ENCODE data around the gene PLEKHM3.
A peak's percentile ranks its signal among the peaks of the same experiment; 100 is the strongest.

Gene PLEKHM3

DNA sequence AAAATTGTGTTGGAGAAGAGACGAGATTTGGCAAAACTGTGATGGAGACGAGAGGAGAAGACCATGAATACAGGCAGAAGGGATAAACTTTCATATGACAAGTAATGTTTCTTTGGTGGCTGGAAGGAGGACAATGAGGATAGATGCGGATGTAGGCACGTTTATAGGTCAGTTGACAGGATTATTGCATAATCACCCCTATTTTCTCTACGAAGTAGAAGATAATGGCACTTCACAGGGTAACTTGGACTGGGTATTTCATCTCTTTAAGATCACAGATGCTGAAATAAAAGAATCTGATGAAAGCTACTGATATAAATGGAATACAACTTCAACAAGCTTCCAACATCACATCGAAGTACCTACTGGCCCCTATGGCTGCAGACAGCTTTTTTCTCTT is 81.0 kb downstream of the PLEKHM3 start:
- DNase-seq, result no peak

DNA sequence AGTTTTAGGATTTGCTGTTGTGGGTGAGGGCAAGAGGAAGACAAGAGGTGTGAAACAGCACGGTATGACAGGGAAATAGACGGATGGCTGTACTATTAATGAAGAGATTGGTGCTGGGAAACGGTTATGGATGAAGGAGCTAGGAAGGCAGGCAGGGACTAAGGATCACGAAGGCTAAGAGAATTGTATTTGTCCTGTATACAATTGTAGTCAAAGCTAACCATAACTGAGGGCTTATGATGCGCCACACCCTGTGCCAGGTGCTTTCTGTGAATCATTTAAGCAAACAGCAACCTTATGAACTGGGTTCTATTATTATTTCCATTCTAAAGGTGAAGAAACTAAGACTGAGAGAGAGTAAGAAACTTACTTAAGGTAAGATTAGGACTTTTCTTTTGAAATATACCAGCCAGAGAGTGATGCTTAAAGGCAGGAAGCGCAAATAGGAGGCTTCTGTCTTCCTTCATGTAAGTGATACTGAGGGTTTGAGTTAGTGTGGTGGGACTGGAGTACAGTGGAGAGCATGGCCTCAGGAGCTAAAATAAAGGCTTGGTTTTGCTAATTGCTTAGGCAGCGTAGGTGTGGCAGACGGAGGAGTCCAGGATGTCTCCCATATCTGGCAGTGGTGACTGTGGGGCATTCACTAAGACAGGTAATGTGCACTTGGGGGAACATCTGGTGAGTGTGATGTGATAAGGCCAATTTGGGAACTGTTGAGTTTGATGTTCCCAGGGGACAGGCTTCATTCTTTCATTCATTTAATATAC is 85.8 kb downstream of the PLEKHM3 start:
- no peak for DNase-seq

DNA sequence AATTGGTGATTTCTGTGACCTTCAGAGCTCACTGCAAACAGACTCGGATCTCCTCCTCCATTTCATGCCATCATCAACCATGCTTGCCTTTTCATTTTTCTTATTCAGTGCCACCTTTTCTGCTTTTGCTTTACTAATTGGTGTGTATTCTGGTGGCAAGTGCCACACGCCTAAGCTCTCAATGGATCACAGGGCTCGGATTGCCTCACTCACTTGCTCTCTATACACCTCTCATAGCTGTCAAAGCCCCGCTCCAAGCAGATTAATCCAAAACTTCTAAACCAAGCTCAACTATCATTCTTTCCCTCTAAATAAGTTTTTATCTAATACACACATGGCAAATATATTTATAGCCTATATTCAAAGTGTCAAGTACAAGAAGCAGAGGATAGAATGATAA is 86.4 kb downstream of the PLEKHM3 start:
- no peak for DNase-seq

DNA sequence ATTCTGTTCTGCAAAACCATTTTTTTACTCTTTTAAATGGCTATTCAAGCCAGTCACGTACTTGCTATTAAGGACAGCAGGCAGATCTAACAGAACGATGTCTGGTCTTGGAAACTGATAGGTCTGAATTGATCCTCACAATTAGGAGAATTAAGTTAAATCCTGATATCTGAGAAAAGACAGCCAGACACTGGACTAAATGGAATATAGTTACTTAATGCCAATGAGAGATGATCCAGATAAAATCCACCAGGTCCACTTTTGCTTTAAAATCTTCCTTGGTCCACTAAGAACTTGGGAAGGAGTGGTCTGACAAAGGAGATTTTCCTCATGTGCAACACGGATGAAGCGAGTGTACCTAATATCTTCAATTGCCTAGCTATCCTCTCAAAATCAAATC is 86.9 kb downstream of the PLEKHM3 start:
- DNase-seq, result no peak

DNA sequence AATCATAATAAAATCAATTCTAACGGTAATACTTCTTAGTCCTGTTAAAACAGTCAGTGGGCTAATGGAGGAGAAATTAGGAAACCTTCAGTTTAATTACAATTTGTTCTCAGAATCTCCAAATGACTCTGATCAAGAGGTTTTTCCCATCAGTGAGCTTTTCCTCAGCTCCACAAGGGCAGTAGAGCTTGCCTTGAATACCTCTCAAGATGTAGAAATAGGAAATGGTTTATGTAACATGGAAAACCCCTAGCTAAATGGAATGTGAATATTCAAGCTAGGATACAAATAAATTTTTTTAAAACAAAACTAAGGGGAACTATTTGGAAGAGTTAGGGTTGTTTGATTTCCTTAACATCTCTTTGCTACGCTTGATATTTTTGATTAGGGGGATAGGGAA is 87.5 kb downstream of the PLEKHM3 start:
- DNase-seq, result no peak

DNA sequence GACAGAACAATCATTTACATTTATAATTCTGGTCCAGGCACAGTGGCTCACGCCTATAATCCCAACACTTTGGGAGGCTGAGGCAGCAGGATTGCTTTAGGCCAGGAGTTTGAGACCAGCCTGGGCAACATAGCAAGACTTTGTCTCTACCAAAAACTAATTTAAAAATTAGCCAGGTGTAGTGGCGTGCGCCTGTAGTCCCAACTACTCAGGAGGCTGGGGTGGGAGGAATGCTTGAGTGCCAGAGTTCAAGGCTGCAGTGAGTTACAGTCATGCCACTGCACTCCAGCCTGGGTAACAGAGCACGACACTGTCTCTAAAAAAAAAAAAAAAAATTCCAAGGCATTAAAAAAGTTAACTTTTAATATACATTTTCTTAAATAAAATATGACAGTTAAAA is 88.1 kb downstream of the PLEKHM3 start:
- DNase-seq, result no peak

DNA sequence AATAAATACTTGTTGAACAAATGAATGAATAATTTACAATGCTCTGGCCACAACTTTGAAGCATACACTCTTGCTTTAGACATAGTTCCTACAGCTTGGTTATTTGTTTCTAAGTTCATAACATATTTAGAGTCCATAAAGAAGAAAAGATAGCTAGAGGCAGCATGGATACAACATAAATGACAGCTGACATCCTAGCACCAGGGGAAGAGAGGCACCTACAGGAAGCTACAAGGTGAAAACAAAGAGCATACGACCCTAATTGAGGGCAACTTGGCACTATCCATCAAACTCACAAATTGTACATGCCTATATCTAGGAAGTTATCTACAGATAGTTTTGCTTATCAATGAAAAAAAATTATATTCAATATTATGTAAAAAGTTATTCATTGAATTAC is 88.9 kb downstream of the PLEKHM3 start:
- no peak for DNase-seq

DNA sequence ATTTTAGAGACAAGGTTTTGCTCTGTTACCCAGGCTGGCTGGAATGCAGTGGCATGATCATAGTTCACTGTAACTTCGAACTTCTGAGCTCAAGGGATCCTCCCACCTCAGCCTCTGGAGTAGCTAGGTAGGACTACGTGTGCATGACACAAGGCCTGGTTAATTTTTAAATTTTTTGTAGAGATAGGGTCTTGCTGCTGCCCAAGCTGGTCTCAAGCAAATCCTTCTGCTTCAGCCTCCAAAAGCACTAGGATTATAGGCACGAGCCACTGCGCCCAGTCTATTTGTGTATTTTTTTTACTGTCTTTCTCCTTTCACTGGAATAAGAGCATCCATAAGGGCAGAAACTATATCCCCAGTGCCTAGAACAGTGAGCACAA is 89.3 kb downstream of the PLEKHM3 start:
- no peak for DNase-seq

DNA sequence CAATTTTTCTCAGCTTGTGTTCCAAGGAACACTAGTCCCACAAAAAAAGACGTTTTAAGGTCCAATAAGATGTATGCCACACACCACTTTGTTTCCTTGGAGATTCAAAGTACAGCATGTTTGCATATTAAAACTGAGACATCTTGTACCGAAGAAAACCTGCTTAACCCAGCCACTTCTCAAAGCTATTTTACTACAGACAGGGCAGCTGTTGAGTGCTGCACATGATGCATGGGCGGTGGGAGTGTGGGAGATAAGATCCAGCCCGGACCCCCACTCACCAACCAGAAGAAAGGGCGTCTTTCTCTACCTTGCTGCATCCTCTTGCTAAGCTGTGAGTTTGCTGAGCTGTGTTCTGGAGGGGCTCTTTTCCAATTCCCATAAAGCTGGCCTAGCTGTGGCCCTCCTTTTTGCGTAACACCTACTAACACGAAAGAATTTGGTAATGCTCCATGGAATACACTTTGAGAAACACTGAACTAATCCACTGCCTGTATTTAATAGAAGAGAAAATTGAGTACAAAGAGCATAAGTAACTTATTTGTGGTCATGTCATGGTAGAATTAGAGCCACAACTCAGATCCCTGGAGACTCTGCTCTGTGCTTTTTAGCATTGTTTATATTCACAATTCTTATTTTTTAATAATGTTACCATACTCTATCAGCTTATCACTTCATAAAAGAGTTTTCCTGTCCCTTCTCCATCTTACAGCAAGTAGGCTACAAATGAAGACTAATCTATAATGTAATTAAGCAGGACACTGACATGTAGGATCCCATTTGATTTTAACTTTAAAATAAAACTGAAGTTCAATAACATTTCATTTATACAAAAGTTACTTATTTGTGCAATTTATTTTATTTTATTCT is 90.0 kb downstream of the PLEKHM3 start:
- DNase-seq, result no peak

DNA sequence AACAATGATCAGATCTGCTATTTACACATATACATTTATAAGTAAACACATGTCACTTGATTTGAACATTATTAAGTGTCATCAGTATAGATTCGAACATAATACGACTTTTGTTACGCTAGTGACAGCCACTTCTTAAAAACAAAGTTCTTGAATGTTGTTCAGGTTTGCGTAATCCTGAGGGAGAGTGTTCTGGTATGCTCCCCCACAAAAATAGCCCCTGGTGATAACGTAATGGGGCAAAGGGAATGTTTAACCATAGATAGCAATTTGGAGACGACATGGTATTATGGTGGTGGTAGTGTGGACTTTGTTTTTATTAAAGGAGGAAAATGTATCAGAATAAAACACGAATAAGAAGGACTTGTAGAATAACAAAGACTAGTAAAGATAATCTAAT is 90.6 kb downstream of the PLEKHM3 start:
- DNase-seq, result no peak

DNA sequence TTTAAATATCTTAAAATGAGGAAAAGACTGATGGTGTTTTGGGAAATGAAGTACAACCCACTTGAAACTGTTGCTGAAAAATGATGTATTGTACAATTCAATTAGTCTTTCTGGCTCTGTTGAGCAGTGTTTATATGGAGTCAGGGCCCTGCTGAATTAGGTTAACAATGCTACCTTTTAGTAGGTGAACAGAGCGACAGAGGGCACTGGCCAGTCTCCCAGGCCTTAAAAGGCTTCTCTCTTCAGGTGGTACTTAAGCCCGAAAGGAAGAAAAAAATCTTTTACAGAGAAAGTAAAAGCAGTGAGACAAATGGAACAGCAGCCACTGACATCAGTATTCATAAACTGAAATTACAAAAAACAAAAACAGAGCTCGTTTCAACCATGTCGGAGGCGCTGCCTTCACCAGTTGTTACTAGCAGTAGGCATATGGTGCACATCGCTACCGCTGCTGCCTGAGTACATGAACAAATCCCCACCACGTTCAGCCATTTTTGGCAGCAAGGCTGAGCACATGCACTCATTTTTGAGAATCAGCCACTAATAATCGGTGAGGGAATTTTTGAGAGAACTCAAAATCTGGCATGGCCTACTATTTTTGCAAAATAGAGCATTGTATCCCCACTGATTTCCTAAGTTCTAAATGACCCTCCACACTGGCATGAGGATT is 91.8 kb downstream of the PLEKHM3 start:
- no peak for DNase-seq

DNA sequence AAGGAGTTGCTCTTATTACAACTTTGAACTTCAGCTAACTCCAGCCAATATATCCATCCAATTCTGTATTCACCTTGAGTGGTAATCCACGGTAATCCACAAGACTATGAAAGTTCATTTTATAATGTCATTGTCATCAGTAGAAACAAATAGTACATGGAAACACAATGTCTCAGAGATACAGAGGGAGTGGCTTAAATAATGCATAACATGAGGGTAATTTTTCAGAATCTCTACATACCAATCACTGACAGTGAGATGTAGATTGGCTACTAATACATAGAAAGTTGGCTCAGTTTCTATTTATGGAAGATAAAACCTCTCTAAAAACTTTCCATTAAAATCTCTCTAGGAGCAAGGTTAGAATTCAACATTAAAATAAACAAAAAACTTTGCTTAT is 93.2 kb downstream of the PLEKHM3 start:
- DNase-seq, result no peak

DNA sequence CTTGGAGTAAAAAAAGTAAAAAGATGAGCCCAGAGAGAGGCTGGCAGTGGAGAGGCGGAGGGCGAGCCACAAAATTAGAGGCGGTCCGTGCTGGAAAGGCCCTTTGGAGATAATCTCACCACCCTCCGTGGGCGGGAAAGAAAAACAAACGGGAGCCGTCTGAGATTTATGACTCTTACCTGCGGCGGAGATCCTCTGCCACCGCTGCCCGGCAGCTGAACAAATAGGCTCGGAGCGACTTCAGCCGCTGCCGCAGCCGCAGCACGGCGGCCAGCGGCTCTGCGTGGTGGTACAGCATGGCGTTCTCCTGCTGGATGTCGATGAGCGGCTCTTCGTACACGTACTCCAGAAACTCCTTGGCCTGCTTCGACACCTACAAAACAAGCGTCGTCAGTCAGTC is 94.6 kb downstream of the PLEKHM3 start:
- peak; percentile 43 for DNase-seq

DNA sequence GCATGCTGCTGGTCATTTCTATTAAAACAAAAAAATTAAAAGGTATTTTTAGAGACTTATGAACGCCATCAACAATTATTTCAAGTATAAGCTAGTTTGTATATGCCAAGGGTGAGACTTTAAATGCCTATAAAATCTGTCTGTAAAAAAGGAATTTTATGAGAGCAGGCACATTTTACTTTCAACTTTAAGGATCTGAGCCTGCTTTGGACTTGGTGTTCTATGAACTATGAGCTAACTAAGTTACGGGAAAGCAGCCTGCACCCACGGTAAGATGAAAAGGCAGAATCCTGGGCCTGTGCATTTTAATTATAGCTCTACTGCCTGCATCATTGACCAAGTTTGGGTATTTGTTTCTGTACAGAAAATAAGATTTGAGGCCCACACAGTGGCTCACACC is 95.4 kb downstream of the PLEKHM3 start:
- DNase-seq, result no peak

DNA sequence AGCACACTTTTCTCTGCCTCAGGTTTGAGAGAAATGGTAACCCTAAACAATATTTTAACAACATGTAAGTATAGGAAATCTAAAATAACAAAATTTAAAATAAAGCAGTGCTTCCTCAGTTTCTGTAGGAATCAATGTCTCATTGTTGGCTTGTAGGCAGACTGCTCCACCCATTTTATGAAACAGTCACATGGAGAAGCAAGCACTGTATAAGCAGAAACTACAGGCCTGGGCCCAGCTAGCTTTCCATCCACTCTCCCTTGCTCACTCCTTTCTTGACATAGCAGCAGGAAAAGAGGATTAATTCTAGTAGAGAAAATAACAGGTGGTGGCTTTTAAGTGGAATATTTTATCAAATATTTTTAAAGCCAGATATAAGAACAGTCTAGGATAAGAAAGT is 97.2 kb downstream of the PLEKHM3 start:
- DNase-seq, result no peak

DNA sequence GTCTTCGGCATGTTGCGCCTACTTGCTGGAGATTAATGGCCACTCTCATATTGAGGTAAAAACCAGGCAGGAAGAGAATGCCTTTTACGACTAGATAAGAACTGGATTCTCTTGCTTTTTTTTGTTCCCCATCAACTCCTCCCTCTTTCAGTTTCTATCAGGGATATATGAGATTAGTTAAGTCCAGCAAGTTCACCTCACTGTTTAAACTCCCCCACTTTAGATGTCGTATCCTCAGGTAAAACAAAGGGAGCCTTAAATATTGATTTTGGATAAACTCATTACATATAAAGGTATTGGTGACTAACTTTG is 98.4 kb downstream of the PLEKHM3 start:
- DNase-seq, result no peak

DNA sequence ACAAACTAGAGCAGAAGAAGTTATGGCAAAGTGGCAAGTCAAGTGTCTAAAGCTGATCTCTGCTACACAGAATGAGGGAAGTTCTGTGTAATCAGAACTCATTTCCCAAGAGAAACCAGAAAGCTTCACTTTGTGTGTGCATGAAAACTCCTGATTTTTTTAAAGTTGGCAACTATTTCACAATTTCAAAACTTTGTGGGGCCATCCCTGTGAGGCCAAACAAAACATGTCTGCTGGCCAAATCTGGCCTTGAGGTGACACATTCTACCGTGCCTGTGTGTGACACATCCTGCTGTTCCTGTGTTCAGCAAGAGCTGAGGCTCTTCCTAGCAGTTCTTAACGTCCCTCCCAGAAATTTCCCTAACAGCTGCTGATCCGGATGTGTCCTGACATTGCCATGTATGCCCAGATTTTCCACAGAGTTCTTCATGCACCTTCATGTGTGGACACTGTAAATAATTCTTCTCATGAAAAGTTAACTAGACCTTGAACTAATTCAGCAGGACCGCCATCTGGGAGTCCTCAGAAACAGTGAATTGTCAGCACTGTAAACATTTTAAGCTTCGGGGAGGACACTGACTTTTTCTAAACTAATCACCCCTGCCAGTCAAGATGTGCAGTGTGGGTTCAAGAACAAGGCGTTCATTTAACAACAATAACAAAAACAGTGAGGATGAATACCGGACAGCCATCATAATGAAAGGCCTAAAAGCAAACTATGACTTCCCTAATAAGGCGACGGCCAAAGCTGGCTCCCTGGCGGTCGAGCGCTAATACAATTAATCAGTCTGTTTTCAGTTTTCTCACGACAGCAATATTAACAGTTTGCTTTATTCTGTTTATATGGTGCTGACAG is 99.0 kb downstream of the PLEKHM3 start:
- no peak for DNase-seq

DNA sequence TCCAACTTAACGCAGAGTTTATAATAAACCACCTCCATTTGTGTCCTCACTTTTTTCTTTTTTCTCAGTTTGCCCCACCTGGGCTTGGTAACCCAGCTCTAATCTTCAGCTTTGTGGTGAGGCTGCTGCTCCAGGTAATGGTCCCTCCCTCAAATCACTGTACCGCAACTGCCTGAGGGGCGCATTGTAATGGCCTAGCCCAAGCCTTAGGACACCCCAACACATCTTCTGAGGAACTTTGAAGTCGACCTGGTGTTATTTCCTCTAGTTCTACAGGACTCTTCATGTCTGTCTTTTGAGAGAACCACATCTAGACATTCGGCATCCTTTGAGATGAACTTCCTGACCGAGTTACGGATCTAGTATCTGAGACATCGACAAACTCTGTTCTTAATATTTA is 99.7 kb downstream of the PLEKHM3 start:
- no peak for DNase-seq

DNA sequence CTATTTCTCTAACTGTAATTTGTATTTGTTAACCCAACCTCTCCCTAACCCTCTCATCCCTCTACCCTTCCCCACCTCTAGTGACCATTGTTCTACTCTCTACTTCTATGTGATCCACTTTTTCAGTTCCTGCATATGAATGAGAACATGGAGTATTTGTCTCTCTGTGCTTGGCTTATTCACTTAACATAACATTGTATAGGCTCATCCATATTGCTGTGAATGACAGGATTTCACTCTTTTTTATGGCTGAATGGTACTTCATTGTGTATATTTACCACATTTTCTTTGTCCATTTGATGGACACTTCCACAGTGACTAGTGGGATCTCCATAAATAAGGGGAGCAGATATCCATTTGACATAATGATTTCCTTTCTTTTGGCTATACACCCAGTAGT is 103.7 kb downstream of the PLEKHM3 start:
- no peak for DNase-seq

DNA sequence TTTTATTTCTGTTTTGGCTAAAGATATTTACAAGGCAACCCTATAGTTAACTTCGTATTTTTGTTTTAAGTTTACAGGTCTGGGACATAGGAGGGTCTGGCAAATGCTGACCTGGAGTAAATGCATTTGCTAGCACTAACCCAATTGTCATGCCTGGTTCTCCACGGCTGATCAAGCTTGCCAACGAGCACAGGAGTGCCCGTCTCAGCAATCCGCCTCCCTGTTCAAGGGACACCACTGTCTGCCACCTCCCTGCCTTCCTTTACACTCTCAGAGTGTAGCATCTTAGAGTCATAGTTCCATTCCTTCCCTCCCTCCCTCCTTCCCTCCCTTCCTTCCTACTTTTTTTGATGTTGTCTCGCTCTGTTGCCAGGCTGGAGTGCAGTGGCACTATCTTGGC is 104.6 kb downstream of the PLEKHM3 start:
- DNase-seq, result no peak

DNA sequence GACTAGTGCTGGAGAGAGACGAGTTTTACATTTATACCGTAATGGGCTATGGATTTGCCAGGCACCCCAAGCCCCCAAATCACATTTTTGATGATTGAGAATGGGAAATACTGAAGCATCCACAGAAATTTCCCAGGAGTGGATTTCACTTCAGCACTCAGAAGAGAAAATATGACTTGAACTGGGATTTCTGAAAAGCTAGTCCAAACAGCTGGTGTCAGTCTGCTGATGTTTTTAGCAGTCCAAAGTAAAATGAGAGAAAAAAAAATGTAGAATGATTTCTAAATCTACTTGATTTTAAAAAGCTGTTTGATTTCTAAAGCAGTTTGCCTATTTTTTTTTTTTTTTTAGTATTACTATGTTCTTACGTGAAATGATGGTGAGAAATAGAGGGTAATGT is 105.0 kb downstream of the PLEKHM3 start:
- no peak for DNase-seq

DNA sequence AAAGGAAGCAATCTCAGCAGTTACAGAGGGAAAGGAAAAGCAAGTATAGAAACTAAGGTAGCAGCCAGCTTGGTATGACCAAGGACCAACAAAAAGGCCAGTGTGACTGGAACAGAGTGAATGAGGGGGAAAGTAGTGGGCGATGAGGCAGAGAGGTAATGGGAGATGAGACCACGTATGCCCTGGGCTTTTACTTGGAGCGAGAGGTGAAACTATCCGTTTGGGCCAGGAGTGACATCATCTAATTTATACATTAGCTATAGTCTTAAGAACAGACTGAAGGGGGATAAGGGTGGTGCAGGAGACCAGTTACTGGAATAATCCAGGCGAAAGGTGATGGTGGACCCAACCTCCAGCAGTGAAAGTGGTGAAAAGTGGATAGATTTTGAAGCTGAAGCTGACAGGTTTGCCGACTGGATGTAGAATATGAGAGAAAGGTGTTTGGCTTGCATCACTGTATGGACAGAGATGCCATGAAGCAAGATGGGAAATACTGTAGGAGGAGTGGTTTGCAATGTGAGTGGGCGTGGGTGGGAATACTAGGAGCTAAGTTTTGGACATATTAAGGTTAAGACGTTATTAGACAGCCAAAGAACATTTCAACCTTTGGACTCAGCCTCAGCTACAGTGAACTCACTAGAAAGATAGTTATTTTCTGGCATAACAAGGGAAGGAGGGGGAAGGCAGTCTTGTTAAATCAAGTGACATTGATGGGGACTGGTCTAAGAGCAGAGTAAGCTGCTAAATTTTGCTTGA is 106.0 kb downstream of the PLEKHM3 start:
- DNase-seq, result no peak
